Ovary (tissue), 3 donors: Measurements from ENCODE around the gene CAMK2N2.

Experiments used
- EP300 ChIP-seq: sonication (generic); formaldehyde crosslinking; IDR thresholded peaks from one replicate; pipeline ENCODE4 v1.6.1; 2017; ENCODE audit warnings: antibody characterized with exemption
- POLR2A ChIP-seq: fragments of 450-650 bp; IDR thresholded peaks from one replicate; pipeline ENCODE4 v1.6.1; 2017; ENCODE audit warnings: antibody characterized with exemption, mild to moderate bottlenecking, moderate library complexity
- TF ChIP-seq, protein P1 (sequence below), 3 donors: fragments of 450-650 bp in 2 of 3; fragments of 200-600 bp in 1 of 3; IDR thresholded peaks; one replicate each; pipeline versions ENCODE4 v1.5.1 to v1.8.0; 2016 to 2022; ENCODE audit warnings: antibody characterized with exemption in 3 of 3, mild to moderate bottlenecking in 1 of 3
- donor health status: DM: no; HTN: no; CAD: no.

DNA sequence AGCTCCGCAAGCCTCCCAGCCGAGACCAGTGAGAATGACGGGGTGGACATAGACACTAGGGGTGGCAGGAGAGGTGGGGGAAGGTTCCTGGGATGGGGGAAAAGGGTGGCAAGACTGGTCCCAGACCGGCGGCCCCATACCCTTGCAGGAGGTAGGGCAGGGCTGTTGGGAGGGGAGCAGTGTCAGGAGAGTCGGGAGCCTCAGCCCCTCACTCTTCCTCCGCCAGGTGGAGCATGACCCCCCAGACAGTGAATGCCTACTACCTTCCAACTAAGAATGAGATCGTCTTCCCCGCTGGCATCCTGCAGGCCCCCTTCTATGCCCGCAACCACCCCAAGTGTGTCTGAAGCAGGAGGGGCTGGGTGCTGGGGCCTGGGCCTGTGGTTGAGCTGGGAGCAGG lies 29.0 kb upstream of the CAMK2N2 start:
- TF ChIP-seq EP300 (no peak), POLR2A (no peak)
- TF ChIP-seq, protein P1, sequence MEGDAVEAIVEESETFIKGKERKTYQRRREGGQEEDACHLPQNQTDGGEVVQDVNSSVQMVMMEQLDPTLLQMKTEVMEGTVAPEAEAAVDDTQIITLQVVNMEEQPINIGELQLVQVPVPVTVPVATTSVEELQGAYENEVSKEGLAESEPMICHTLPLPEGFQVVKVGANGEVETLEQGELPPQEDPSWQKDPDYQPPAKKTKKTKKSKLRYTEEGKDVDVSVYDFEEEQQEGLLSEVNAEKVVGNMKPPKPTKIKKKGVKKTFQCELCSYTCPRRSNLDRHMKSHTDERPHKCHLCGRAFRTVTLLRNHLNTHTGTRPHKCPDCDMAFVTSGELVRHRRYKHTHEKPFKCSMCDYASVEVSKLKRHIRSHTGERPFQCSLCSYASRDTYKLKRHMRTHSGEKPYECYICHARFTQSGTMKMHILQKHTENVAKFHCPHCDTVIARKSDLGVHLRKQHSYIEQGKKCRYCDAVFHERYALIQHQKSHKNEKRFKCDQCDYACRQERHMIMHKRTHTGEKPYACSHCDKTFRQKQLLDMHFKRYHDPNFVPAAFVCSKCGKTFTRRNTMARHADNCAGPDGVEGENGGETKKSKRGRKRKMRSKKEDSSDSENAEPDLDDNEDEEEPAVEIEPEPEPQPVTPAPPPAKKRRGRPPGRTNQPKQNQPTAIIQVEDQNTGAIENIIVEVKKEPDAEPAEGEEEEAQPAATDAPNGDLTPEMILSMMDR (IDR thresholded peaks at IDR 0.05): no peak
